Mucosa of gallbladder (tissue), 1 donor: ENCODE data around the gene PODXL. TPM values are rescaled to one million over a fixed set of nuclear protein-coding genes. Genes with fewer than 3 reads are reported as not detected.
"Not testable (repeated sequence)": the region's sequence is repeated elsewhere in the genome, so short reads cannot be mapped to it uniquely, and the experiment has no call there.

Source experiments
- DNase-seq: peaks from one replicate; pipeline ENCODE4 v3.0.0-alpha.2; 2020; ENCODE audit warnings: low spot score
- total RNA-seq: library from RNA; stranded (reverse); gene quantifications from one replicate; pipeline ENCODE4 v1.2.1, GENCODE V29; 2021
- donor health status: DM: no; HTN: no; CAD: no.

The PODXL gene
- total RNA-seq, 1 donor from 2014 or later = 32.5 TPM

DNA sequence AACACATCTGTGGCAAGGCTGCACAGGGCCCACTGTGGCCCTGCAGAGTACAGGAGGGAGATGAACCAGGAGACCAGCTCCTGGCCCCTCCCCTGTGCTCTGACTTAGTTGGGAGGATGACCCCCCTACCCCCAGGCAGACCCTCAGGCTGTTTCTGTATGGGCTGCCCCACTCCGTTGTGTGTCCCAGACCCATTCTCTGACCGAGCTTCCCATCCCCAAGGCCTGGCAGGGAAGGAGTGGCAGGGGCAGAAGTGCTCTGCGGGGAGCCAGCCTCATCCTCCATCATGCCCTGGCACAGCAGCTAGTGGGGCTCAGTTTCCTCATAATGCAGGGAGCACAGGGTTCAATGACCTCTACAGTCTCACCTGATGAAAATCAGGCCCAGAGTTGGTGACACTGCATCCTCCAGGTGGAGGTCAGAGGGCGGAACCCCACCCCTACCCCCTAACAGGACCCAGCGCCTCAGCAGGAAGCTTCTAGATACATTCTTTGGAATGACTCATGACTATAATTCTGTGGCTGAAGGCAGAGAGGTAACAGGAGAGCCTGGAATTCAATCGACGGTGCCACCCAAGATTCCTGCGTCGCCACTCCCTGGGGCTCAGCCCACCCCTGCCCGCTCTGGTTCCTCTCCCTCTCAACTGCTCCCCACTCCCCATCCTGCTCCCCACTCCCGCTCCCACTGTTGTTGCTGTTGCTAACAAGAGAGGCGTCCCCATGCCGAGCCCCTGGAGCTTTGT lies 18.2 kb downstream of the PODXL start:
- DNase-seq = peak; percentile 29

DNA sequence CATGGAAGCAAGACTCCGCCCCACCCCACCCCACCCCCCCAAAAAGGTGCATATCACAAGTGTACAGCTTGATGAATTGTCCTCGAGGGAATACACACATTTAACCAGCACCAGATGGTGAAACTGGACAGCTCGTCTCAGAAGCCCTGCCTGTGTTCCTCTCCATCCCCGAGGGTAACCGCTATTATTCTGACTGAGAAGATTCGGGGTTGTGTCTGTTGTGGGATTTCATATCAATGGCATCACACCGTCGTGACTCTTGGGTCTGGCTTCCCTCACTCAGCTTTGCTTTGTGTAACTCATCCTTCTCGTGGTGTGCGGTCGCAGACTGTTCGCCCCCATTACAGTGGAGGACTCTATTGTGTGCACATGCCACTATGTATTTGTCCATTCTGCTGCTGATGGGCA lies 18.9 kb downstream of the PODXL start:
- DNase-seq = no peak

DNA sequence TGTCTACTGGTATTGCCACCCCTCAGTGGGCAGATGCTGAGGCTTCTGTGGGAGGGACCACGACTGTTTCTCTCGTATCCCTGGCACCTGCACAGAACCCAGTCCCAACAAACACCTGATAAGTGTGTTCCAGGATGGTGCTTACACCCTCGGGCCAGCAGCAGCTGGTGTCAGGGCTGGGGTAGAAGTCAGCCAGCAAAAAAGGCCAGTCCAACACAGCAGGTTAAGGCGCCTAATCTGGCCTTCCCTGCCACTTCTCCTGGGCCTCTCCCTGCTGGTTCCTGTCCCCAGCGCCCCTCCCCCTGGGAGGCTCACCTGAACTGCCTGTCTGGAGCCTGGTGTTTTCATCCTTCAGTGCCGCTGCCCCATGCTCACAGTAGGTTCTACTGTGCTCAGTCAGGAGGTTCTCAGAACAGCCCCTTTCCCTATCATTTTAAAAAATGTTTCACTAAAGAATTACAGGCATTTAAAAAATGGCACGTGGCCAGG lies 20.0 kb downstream of the PODXL start:
- no peak for DNase-seq

DNA sequence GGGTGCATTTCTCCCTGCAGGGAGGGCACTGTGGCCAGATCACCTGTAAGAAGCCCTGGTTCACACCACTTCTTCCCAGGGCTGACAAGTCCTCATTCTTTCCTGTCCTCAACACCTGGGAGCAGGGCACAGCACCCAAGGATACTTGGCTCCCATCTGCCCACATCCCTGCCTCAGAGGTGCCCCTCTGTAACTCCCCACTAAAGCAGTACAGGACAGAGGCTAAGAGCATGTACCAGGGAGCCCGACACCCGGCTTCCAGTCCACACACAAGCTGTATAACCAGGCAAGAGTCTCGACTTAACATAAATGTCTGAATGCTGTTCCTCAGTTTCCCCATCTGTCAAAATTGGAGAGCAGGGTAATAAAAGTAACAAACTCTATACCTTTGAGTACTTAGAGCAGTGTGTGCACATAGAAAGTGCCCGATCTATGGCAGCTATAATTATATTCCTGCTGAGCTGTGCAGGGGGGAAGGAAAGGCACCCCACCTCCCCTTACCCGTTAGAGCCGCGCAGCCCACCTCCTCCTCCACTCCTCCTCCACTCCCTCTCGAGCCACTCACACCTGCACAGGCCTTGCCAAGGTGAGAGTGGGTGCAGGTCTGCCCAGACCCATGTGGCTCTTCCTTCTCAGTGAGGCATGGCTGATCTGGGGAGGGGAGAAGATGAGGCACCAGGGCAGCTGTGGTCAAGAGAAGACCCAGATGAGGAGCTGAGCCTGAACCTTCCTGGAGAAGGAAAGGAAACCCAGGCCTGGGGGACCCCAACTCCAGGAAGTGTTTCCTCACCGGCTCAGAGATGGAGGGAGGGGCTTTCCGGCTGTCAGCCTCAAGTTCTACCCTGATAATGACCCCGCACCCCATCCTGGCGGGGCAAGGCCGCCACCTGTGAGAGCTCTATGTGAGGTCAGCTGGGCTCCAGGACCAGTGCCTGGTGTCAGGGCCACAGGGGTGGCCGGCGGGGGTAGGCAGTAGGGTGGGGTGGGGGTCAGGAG lies 22.6 kb downstream of the PODXL start:
- DNase-seq = no peak

DNA sequence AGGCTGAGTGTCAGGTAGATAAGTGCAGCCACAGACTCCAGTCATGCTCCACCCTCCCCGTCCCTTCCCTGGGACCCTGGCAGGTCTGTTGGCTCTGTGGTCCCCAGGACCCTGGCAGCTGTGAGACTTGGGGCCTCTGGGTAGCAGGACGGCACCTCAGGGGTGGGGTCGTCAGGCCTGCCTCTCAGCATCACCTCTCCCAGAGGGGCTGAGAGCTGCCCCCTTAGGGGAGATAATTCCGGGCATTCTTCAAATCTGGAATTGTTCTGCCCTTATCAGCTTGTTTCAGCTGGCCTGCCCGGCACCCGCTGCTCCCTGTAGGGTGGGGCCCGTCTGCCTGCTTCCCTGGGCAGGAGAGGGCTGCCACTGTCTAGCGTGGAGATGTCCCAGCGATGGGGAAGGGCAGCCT lies 23.3 kb downstream of the PODXL start:
- DNase-seq = no peak

DNA sequence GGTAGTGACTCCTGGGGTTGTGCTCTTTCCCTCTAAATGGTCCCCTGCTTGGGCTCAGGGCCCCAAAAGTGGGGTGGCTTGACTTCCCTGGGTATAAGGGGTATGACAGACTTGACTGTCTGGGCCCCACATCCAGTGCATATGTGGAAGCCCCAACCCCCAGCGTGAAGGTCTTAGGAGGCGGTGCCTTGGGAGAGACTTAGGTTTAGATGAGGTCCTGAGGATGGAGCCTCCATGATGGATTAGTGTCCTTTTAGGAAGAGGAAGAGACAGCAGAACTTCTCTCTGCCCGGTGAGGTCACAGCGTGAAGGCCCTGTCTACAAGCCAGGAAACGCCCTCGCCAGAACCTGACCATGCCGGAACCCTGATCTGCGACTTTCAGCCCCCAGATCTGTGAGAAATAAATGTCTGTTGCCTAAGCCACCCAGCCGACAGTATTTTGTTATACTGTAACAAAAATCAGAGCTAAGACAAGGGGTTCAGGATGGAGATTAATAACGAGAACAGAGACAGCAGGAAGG lies 23.8 kb downstream of the PODXL start:
- no peak for DNase-seq

DNA sequence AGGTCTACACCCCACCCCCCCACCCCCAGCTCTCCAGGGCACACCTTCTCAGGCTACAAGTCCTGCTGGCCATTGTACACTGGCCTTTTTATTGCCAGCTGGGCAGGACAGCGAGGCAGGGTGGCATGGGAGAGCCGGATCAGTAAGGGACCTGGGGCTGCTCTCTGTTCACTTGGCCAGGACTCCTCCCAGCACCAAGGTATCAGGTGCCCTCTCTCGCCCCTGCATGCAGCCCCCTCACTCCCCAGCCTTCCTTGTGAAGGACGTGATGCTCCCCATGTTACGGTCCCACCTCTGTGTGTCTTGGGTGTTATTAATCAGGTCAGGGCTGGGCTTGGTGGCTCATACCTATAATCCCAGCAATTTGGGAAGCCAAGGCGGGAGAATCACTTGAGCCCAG lies 26.3 kb downstream of the PODXL start:
- DNase-seq = no peak

DNA sequence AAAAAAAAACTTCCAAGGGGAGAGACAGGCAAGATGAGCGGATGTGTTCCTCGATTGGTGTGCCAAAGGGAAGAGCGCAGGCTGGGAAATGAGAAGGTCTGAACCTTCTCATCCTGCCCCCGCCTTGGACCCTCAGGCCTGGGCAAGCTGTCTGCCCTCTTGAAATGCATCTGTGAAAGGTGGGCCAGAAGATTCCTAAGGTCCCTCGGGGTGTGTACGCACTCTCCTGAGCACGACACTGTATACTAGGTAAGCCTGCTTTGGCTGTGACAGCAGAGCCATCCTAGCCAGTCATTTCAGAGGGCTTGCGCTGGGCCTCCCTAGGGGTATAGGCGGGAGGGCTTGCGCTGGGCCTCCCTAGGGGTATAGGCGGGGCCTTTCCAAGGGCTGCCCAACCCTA lies 26.8 kb downstream of the PODXL start:
- DNase-seq = no peak

DNA sequence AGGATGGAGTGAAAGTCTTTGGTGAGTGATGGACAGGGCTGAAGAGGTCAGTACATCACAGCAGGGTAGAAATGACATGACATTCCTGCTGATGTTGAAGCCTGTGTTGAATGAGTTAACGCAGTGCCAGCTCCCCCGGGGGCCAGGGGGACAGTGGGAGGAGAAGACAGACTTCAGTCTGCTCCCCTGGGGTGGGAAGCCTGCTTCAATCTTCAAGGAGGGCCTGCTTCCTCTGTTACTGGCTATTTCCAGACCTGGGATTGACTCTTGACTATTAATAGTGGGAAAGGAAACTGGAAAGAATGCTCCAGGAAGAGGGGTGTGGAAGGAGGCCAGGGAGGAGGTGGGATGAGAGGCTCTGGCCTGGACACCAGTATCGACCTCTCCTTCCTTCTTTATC lies 27.2 kb downstream of the PODXL start:
- no peak for DNase-seq

DNA sequence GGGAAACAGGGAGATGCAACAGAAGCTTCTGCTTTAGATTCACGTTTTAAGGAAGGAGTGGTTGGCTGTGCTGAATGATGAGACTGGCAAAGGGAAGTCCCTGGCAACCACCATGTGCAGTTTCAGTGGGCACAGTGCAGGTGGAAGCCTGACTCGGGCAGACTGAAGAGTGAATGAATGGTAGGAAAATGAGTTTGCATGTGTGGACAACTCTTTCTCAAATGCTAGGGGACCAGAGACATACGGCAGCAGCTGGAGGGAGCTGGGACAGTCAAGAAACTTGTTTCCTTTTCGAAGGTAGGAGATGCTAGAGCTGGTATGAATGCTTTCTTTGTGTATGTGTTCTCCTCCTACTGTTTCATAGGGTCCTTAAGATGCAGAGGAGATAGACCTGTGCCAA lies 29.0 kb downstream of the PODXL start:
- DNase-seq = no peak

DNA sequence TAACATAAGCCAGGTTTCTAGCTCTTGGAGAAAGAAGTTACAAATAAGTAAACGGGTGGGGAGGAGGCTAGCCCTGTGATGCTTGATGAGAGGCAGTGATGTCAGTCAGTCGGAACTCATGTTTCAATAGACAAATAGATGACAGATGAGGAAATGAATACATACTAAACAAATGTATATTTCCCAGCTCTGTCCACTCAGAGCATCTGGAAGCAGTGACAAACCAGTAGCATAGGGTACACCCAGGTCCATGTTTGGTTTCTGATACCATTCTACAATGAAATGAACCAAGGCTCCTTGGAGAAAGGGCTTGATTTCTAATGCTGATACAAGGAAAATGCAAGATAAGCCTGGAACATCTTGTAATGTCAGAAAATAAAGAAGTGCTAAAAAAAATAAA lies 30.6 kb downstream of the PODXL start:
- no peak for DNase-seq

DNA sequence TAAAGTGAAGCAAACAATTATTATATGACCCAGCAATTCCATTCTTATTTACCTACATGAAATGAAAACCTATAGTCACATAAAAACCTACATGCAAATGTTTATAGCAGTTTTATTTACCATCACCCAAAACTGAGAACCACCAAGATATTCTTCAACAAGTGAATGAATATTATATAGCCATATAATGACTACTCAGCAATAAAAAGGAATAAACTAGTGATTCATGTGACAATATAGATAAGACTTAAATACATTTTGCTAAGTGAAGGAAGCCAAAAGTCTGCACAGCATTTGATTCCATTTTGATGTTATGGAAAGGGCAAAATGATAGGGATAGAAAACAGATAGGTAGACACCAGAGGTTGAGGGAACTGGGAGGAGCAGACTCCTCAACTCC lies 31.7 kb downstream of the PODXL start:
- no peak for DNase-seq

DNA sequence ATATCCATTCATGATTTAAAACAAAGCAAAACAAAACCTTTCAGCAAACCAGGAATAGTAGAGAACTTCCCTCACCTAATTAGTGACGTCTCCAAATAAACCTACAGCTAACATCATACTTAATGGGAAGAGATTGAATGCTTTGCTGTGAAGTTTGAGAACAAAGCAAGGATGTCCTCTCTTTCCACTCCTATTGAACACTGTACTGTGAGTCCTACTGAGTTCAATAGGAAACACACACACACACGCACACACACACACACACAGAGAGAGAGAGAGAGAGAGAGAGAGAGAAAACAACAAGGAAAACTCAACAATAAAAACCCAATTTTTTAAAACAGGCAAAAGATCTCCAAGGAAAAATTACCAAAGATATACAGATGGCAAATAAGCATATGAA lies 32.3 kb downstream of the PODXL start:
- no peak for DNase-seq

DNA sequence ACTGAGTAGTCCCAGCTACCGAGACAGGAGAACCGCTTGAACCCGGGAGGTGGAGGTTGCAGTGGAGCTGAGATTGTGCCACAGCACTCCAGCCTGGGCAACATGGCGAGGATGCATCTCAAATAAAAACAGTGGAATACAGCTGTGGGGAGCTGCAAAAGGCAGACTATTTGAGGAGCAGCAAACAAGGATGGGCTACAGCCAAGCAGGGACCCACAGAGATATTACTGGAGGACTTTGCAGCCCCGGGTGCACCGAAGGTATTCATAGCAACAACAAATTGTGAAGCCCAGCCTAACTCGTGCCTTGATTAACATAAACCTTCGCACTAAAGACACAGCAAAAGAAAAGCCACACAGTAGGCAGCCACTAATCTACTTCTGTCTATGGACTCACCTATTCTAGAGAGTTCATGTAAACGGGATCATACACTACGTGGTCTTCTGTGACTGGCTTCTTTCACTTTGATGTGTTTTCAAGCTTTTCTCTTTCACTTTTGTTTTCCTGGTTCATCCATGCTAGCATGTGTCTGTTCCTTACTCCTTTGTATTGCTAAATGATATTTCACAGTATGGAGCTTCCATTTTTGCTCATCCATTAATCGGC lies 34.0 kb downstream of the PODXL start:
- no peak for DNase-seq

DNA sequence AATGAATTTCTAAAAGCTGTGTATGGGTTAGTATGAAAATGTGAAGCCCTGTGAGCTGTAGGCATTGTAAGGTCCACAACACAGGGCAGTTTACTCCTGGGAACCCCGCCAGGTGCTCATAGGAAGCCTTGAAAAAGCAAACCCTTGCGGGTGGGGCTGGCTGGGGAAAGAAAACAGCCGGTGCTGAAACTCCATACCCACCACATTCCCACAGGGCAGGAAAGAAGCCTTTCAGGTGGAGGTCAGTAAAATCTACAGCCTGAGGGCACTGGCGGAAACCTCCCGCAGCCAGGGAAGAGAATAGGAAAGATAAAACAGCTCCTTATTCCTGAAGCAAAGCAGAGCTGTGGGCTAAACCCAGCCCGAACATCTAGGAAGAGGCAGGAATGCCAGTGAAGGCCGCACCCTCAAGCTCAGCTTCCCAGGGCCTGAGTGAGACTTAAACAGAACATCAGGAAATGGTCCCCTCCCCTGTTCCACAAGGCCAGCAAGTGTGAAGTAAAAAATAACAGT lies 34.7 kb downstream of the PODXL start:
- DNase-seq = peak; percentile 63

DNA sequence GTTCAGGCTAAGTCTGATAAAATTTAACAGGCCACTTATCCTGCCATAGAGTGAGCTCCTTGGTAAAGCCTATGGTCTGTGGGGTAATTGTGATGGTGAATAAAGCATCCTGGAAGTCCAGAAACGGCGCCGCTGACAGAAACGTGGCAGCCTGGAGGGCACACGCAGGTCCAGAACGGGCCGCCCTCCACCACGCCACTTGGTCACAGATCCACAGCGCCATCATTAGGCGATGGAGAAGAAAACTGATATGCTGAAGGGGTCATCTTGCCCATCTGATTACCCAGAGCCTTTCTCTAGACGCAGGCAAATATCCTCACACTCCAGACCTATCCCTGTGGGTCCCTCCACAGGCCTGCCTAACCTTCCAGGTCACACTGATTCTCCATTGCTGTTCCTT lies 37.8 kb downstream of the PODXL start:
- no peak for DNase-seq

DNA sequence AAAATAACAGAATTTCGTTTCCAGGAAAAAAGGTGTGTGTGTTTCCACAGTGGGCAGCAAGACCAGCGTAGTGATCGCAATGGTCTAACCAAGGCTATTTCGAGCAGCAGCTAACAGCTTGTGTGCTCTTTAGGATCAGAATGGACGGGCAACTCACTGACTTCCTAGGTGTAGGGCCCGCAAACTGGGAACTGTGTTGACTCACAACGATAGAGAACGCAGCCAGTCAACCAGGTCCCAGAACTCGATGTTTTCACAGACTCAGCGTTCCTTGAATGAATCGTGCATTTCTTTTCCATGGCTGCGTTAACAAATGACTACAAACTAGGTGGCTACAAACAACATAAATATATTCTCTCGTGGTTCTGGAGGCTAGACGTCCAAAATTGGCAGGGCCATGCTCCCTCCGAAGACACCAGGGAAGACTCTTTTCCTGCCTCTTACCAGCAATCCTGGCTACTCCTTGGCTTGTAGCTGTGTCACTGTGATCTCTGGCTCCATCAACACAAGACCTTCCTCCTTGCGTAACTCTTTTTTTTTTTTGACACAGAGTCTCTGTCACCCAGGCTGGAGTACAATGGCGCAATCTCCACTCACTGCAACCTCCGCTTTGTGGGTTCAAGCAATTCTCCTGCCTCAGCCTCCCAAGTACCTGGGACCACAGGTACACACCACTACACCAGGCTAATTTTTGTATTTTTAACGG lies 39.1 kb downstream of the PODXL start:
- DNase-seq = no peak

DNA sequence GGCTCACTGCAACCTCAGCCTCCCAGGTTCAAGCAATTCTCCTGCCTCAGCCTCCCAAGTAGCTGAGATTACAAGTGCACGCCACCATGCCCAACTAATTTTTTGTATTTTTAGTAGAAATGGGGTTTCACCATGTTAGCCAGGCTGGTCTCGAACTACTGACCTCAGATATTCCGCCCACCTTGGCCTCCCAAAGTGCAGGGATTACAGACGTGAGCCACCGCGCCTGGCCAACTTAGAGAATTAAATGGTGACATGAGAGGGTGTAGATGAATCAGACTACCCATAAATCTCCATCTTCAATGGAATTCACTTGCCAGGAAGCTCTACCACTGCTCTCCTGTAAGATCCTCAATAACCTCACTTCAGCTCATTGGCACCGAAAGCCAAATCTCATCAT lies 41.0 kb downstream of the PODXL start:
- DNase-seq = not testable (repeated sequence)

DNA sequence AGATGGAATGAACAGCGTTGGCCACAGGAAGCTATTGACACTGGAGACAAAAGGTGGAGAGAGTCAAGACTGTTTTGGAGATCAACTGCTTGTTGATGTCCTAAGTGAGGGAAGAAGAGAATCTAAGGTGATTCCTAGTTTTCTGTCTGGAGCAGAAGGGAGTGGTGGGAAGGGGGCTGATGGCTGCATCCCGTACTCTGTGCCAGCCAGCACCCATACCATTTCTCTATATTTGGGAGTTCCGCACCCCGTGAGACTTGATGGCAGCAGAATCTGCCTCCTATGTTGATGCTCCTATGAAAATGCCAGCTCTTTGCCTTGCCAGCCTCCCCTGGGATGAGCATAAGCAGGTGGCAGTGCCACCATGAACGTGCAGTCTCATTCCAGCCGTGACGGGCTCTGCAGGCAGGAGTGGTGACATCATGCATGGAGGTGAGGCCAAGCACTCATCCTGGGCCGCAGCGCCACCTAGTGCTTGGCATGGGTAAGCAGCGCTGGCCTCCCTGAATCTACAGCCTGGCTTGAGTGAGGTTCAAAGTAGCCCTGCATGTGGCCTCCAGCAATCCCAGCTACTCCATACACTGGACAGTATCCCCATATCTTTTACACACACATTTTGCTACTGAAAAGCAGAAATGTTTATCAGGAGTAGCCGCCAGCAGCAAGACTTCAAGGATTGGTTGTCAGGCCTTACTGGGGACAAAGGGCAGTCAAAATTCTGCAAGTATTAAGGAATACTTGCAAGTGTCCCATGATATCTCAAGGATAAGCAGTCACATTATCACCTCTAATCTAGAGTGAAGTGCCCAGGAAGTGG lies 43.0 kb downstream of the PODXL start:
- DNase-seq = peak; percentile 85

DNA sequence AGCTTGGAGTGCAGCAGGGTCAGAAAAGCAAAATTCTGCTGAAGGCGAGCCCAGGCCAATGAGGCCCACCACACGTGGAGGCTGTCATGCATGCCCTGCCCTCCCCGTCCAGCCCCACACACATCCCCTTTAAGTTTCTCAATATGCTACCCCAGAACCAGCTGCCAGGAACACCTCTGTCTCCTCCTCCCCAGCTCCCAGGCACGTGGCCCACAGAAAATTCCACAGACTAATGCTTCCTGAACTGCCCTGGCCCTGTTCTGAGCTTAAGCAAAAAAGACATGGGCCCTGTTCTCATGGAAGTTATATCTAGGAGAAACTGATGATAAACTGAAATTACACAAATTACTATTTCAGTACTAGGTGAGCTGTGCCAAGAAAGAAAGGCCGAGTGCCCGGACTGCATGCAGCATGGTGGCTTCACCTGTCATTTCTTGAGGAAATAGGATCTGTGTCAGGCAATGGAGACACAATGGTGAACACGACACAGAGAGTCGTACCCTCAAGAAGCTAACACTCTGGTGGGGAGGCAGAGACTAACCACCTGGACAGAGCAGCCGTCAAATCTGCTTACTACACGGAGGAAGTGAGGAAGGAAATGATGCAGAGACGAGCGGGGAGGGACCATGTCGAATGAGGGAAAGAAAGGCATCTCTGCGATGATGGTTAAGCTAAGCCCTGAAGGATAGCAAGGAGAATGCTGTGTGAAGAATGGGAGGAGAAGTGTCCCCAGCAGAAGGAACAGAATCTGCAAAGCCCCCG lies 44.5 kb downstream of the PODXL start:
- no peak for DNase-seq
